AG10803 (cell line): ENCODE results near the gene KCP.
A peak's percentile ranks its signal among the peaks of the same experiment; 100 is the strongest.

ENCODE experiments used
- DNase-seq: peaks from one replicate; pipeline ENCODE4 v3.0.0; 2010; ENCODE audit warnings: low read depth
- H3K4me3 ChIP-seq: 2 replicates; pipeline ENCODE4 v1.5.1; 2011; ENCODE audit warnings: mild to moderate bottlenecking, low read length, control low read depth
- TF ChIP-seq, protein P1 (sequence below): conservative IDR thresholded peaks from 2 replicates; pipeline ENCODE4 v1.5.1; 2011; ENCODE audit warnings: mild to moderate bottlenecking, low read length, control low read depth, inconsistent platforms

KCP gene

DNA sequence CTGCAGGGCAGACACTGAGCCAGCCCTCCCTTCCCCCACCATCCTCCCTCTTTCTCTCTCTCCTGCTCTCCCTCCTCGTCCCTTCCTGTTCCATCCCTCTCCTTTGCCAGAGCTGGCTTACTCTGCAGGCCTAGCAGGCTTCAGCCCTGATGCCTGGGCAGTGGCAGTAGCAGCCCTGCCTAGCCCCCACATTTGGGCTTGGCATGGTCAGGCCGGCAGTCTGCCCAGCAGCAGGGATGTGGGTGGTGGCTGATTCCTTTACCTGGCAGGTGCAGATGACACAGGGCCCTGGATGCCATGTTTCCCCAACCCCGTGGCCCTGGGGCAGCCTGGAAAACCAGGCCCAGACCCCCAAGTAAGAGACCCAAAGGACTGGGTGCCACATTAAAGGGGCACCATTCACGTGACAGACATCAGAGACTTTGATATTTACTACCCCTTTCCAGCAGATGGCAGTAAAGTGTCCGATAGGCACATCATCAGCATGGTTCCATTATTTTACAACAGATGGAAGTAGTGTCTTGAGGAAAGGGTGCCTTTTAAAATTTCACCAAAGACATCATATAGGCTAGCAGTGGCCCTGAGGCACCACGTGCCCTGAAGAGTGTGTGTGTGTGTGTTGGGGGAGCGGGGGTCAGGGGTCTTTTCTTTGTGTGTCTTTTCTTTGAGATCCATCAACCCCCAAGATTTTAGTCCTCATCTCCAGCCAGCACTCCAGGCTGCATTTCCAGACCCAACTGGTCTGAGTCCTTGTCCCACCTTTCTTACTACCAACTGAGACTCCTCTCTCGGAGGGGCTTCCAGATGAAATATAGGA is 5.9 kb downstream of the KCP start:
- TF ChIP-seq, protein P1, sequence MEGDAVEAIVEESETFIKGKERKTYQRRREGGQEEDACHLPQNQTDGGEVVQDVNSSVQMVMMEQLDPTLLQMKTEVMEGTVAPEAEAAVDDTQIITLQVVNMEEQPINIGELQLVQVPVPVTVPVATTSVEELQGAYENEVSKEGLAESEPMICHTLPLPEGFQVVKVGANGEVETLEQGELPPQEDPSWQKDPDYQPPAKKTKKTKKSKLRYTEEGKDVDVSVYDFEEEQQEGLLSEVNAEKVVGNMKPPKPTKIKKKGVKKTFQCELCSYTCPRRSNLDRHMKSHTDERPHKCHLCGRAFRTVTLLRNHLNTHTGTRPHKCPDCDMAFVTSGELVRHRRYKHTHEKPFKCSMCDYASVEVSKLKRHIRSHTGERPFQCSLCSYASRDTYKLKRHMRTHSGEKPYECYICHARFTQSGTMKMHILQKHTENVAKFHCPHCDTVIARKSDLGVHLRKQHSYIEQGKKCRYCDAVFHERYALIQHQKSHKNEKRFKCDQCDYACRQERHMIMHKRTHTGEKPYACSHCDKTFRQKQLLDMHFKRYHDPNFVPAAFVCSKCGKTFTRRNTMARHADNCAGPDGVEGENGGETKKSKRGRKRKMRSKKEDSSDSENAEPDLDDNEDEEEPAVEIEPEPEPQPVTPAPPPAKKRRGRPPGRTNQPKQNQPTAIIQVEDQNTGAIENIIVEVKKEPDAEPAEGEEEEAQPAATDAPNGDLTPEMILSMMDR = peak; percentile 72
- H3K4me3 ChIP-seq = no peak overlapping the region
- DNase-seq = peak; percentile 52

DNA sequence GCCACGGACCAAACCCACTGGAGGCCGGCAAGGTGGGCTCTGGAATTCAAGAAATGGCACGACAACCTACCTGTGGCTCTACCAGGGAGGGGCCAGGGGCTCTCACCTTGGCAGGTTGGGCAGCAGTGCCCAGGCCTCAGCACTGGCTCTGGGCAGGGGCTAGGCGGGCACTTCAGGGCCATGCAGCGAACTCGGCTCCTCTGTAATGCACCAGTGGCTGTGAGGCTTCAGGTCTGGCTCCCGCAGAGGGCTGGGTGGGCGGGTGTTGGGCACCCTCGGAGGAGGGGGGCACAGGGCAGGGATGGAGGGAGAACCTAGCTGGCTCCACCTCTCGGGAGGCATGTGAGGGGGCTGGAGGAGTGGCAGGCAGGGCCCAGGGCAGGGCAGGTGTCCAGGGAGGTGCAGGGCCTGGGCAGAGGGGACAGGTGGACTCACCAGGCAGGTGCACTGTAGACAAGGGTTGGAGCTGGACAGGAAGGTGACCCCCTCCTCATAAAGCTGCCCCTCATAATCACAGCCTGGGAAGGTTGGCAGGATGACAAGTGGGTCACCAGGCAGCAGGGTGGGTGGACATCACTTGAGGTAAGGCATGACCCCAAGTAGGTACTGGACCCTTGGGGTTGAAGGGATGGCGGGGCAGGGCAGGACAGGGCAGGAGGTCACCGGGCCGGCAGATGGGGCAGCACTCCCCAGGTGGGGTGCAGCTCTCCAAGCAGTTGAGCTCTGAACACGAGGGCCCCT is 6.7 kb downstream of the KCP start:
- no peak overlapping the region for H3K4me3 ChIP-seq
- DNase-seq = no peak
- TF ChIP-seq, protein P1 = no peak

DNA sequence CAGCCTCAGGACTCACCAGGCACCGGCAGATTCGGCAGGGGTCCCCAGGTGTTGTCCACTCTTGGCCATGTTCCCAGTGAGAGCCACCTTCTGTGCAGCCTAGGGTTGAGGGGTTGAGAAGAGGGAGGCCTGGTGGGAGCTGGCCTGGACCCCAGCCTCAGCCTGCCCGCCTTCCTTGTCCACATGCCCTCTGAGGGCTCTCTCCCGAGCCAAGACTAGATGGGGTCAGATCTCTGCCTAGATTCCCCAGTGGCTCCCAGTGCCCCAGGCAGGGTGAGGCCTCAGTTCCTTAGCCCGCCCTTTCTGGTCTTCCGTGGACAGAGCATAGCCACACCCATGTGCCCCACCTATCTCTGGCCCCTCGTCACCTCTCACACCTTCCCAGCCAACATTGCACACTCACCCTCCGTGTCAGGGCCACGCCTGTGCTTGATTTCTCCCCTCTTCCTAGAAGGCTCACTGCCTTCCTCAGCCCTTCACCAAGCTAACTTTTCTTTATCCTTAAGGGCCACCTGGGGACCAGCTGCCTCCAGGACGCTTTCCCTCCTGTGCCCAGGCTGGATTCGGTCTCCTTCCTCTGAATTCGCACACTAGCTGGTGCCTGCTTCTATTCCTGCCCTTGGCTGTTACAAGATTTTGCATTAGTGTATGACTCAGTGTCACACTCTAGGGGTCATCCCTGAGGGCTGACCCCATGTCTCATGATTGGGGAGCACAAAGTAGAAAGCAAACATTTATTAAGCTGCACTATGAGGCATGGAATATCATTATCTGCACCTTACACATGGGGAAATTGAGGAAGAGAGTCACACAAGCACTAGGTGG is 7.5 kb downstream of the KCP start:
- TF ChIP-seq, protein P1 = no peak
- DNase-seq = no peak
- no peak overlapping the region for H3K4me3 ChIP-seq

DNA sequence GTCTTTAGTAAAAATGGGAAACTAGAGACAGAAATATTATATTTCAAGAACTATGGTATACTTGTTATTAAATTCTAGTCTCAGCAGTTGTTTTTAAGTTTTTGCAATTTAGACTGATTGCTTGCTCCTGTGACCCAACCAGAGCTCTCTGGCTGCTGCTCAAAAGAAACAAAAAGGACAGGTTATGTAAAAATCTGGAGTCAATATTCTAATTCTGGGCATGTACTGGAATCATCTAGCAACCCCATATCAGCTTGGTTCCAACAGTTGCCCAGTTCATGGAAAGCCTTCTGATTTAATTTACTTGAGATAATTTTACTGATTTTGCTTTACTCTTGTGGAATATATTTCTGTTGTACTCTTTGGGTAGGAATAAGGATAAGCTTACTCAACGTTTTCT is 10.3 kb downstream of the KCP start:
- no peak for DNase-seq
- TF ChIP-seq, protein P1 = no peak
- H3K4me3 ChIP-seq = no peak overlapping the region

DNA sequence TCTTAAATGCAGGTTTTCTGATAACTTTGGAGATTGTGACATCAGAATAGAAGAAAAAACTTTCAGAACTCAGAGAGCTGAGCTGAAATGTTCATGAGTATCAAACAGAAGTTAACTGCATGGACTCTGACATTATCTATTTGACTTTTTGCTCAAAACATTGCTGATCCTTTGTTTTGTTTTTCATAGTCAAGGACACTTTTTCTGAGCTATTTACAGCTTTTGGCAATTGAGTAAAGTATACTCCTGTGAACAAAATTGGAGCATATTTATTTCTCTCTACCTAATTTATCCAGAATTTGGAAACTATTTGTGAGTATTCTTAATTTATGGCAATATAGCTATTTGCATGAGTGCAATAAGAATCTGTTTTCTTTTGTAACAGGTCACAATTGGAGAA is 11.1 kb downstream of the KCP start:
- no peak overlapping the region for H3K4me3 ChIP-seq
- no peak for DNase-seq
- TF ChIP-seq, protein P1 = no peak

DNA sequence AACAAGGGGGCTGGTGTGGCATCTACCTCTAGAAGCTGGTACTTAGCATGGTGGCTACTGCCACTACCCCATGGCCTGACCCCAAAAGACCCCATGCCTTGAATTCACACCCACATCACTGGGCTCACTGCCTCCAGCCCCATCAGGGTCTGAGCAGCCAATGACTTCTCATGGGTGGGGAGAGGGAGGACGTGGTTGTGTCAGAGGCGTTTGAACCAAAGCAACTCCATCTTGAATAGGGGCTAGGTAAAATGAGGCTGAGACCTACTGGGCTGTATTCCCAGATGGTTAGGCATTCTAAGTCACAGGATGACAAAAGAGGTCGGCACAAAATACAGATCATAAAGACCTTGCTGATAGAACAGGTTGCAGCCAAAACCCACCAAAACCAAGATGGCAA is 15.2 kb downstream of the KCP start:
- TF ChIP-seq, protein P1 = no peak
- DNase-seq = no peak
- H3K4me3 ChIP-seq = no peak overlapping the region
